ENCODE results near the gene MAGEL2.

Gene MAGEL2

GRCh38 chr15:23642413-23643044, 5.1 kb downstream of the MAGEL2 start:
- no peaks in the 10 kb centered on the region for H3K36me3 ChIP-seq (ENCODE audit: control insufficient read depth, insufficient read depth, low read length)
- H3K27me3 ChIP-seq (replicated peaks; ENCODE audit: control insufficient read depth, insufficient read depth, low read length), result no peaks in the 10 kb centered on the region
- no peak for DNase-seq (ENCODE audit: extremely low read depth, insufficient read length)
- no peak overlapping the region for H3K4me3 ChIP-seq (replicated peaks; ENCODE audit: low read depth, low read length)
- TF ChIP-seq, protein P1, sequence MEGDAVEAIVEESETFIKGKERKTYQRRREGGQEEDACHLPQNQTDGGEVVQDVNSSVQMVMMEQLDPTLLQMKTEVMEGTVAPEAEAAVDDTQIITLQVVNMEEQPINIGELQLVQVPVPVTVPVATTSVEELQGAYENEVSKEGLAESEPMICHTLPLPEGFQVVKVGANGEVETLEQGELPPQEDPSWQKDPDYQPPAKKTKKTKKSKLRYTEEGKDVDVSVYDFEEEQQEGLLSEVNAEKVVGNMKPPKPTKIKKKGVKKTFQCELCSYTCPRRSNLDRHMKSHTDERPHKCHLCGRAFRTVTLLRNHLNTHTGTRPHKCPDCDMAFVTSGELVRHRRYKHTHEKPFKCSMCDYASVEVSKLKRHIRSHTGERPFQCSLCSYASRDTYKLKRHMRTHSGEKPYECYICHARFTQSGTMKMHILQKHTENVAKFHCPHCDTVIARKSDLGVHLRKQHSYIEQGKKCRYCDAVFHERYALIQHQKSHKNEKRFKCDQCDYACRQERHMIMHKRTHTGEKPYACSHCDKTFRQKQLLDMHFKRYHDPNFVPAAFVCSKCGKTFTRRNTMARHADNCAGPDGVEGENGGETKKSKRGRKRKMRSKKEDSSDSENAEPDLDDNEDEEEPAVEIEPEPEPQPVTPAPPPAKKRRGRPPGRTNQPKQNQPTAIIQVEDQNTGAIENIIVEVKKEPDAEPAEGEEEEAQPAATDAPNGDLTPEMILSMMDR (IDR thresholded peaks at IDR 0.05; ENCODE audit: insufficient read depth, low read length, poor library complexity, severe bottlenecking), result peak; percentile 65

DNA sequence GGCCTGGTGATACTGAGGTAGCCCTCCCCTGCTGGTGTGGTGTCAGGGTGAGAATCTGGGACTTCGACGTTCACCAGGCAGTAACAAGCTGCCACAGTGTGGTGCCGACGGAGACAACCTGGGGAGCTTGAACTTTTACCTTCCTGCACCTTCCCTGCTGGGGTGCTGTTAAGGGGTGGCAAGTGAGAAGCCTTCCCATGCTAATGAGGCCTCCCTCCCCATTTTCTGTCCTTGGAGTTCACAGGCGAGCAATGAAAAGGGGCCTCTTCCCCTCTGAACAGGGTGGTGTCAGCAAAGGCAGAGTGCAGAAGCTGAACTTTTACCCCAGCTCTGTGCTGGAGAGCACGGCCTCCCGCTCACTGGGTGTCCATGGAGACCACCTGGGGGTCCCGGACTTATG, 13.5 kb downstream of the MAGEL2 start:
- Histone ChIP-seq H3K4me3 (replicated peaks; ENCODE audit: low read depth, low read length) (no peak overlapping the region), H3K36me3 (ENCODE audit: control insufficient read depth, insufficient read depth, low read length) (no peaks in the 10 kb centered on the region), H3K27me3 (replicated peaks; ENCODE audit: control insufficient read depth, insufficient read depth, low read length) (no peaks in the 10 kb centered on the region)
- DNase-seq (ENCODE audit: extremely low read depth, insufficient read length), result no peak
- TF ChIP-seq, protein P1 (IDR thresholded peaks at IDR 0.05; ENCODE audit: insufficient read depth, low read length, poor library complexity, severe bottlenecking), result no peak

GRCh38 chr15:23629234-23629805, 18.3 kb downstream of the MAGEL2 start:
- Histone ChIP-seq H3K4me3 (replicated peaks; ENCODE audit: low read depth, low read length) (no peak overlapping the region), H3K36me3 (ENCODE audit: control insufficient read depth, insufficient read depth, low read length) (no peaks in the 10 kb centered on the region), H3K27me3 (replicated peaks; ENCODE audit: control insufficient read depth, insufficient read depth, low read length) (no peaks in the 10 kb centered on the region)
- DNase-seq (ENCODE audit: extremely low read depth, insufficient read length), result no peak
- TF ChIP-seq, protein P1 (IDR thresholded peaks at IDR 0.05; ENCODE audit: insufficient read depth, low read length, poor library complexity, severe bottlenecking), result peak; percentile 36

DNA sequence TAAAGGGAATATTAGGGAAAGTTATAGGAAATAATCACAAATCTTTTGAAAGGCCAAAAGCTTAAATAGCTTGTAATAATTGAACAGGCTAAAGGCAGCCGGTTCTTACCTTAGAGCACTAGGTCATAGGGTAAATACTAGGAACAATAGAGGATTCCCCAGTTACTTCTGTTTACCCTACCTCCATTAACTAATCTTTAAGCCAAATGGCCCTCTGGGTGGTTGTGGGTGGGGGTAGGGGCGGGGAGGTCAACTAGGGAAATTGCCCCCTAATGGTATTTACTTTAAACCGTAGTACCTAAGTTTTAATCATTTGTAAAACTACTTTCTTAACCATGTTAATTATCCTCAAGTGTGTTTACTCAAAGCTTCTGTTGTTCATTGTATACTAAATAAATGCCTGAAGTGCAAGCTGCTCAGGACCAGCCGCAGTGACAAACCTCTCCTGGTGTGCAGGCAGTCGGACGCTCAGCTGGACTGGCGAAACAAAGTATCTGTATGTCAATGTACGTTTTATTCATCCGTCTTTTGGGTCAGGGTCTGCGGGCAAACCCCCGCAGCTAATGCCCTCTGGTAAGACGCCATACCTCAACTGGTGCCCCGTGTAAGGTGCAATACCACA, 18.9 kb downstream of the MAGEL2 start:
- no peak for DNase-seq (ENCODE audit: extremely low read depth, insufficient read length)
- Histone ChIP-seq H3K4me3 (replicated peaks; ENCODE audit: low read depth, low read length) (no peak overlapping the region), H3K36me3 (ENCODE audit: control insufficient read depth, insufficient read depth, low read length) (no peaks in the 10 kb centered on the region), H3K27me3 (replicated peaks; ENCODE audit: control insufficient read depth, insufficient read depth, low read length) (no peaks in the 10 kb centered on the region)
- TF ChIP-seq, protein P1 (IDR thresholded peaks at IDR 0.05; ENCODE audit: insufficient read depth, low read length, poor library complexity, severe bottlenecking), result no peak

GRCh38 chr15:23616536-23616935, 31.1 kb downstream of the MAGEL2 start:
- Histone ChIP-seq H3K27me3 (replicated peaks; ENCODE audit: control insufficient read depth, insufficient read depth, low read length) (no peaks in the 10 kb centered on the region), H3K4me3 (replicated peaks; ENCODE audit: low read depth, low read length) (no peak overlapping the region), H3K36me3 (ENCODE audit: control insufficient read depth, insufficient read depth, low read length) (no peaks in the 10 kb centered on the region)
- no peak for DNase-seq (ENCODE audit: extremely low read depth, insufficient read length)
- TF ChIP-seq, protein P1 (IDR thresholded peaks at IDR 0.05; ENCODE audit: insufficient read depth, low read length, poor library complexity, severe bottlenecking), result no peak

Measured in GM06990 (cell line).